ENCODE results near the gene SHC3.

SHC3 gene

DNA sequence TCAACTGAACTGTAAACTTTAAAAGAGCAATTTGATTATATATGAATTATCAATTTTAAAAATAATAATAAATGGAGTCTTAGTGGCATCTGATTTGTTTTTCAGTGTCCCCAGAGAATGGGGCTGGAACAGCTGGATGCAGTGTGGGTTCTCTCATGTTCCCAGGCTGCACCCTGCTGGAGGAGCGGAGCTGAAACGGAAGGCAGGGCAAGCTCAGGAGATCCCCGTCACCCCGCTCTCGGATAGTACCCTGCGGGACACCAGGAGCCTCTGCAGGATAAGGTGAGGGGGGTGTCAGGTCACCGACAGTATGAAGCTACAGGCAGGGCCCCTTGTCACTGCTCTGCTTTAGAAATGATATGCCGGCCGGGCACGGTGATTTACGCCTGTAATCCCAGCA, 130.0 kb downstream of the SHC3 start:
- no peak for DNase-seq

DNA sequence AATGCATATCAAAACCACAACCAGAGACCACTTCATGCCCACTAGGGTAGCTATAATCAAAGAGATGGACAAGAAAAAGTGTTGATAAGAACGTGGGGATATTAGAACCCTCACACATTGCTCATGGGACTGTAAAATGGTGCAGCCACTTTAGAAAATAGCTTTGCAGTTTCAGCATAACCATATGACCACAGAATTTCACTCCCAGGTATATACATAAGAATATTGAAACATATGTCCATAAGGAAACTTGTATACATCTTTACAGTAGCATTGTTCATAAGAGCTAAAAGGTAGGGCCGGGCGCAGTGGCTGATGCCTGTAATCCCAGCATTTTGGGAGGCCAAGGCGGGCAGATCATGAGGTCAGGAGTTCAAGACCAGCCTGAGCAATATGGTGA, 131.0 kb downstream of the SHC3 start:
- DNase-seq: no peak

DNA sequence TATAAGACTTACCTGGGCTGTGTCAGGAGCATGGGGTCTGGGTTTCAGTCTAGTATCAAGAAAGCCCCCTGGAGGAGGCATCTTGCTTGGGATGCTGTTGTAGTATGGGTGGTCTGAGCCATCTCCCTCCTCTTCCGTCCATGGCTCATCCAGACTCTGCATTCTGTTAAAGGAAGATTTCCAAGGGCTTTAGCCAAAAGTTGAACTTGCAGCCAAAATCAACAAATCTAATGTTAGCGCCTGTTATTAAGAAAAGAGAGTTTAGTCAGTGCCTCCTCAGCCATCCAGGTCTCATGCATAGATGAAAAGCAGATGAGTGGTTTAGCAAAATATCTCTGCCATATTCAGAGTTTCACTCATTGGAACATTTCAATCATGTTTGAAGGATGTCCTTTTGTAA, 131.8 kb downstream of the SHC3 start:
- no peak for DNase-seq

DNA sequence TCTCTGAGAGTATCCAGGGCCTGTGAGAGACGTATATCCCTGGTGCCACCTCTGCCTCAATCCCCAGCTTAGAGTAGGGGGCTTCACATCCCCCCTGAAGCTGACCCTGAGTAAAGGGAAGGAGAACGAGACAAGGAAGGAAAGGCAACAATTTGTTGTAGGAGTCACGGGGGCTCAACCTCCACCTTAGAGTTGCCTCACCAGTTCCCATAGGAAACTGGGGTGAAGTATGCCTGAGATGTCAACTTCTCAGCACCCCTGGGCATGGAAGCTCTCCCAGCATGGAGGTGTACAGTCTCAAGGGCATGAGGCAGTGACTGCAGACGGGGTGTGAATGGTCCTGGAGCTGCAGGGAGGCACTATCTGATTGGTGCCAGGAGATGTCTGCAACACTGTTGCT, 133.7 kb downstream of the SHC3 start:
- no peak for DNase-seq

DNA sequence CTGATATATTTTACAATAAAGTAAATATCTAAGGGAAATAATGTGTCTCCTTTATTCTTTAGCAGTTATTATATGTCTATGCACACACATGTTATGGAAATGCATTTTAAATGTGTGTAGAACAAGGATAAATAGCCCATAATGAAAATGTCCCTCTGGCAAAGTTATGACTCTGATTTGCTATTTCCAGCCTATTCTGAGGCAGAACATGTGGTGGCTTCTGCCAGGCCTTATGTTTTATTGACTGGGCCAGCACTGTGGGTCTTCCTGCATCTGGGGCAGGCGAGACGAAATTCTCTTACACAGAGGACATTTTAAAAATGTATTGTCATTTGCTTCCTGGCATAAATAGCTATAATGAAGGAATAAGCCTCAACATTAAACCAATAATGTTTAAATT, 134.5 kb downstream of the SHC3 start:
- no peak for DNase-seq

DNA sequence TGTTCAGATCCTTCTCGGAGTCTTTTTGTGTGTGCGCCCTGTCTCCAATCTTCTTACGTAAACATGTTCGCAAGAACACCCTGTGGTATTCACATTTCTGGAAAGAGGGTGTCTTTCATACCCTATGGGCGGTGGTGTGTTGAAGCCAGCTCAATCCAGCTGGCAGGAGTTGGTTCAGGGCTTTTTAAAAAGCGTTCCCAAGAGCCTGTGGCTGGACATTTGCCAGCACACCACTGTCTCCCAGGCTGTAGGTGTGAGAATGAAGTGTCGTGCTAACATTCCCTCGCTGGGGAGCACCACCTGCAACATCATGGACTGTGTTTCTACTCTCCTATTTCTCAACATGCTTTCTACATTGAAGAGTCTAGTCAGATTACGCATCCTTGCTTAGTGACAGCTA, 135.6 kb downstream of the SHC3 start:
- no peak for DNase-seq

DNA sequence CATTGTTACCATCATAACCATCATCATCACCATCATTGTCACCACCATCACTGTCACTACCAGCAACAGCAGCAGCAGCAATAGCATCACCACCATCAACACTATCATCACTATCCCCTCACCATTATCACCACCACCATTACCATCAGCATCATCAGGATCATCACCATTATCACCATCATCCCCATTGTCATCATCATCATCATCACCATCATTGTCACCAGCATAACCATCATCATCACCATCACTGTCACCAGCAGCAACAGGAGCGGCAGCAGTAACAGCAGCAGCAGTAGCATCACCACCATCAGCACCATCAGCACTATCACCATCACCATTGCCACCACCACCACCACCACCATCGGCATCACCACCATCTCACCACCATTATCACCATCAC, 139.0 kb downstream of the SHC3 start:
- no peak for DNase-seq

DNA sequence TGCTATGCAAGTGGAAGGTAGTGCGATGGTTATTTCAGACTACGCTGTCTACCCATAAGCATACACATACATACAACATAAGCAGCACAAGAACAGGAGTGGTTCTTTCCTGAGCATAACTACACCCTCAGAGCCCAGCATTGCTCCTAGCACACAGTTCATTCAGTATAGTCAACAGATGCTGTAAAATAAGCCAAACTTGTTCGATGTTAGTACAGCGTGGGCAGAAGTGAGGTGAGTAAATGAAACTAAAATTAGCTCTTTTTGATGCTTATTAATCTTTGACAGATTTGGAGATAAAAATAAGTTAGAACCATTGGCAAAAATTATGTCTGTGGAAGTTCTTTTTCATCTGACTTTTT, 139.5 kb downstream of the SHC3 start:
- DNase-seq: no peak

DNA sequence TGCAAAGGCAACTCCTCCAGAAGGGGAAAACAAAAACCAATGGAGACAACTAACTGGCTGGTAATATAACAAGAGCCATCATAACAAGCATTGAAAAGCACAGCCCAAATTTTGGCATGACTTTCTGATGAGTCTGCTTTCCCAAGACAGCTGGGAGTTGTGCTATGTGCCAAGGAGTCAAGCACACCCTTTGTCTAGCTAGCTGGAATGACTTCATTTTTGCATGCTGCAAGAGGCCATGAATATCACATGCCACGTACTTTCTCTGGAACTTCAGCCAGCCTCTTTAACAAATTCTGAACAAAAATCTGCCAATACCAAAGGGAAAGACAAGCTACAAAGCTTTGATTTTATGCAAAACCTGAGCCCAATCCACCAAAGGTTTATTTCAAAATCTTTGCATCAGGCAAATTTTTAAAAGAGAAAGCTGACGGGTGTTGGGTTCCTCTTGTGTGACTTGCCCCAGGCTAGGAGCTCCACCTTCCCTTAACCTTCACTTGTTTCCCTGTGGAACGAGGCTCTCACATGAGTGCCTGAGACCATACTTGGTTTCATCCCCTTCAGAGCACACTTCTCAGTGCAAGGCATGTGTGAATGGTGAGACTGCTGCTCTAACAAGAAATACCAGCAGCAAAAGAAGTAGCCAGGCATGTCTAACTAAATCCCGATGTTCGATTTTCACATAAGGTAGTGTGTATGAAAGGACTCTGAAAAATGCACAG, 140.1 kb downstream of the SHC3 start:
- DNase-seq: no peak

DNA sequence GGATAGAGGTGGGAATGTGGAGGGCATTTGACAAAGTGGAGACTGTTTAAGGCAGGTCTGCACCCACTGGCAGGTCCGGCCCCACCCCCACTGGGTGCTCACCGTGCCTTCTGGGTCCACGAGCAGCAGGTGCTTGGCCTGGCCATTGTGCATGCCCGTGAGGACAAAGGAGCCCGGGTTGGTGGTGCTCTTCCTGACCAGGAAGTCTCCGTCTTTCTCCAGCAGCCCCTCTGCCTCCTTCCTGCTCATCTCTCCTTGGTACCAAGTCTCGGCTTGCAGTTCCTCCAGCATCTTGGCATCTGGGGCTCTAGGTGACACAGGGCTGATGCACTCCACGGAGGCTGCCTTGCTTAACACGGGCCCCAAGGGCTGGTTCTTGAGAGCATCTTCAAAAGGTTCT, 140.7 kb downstream of the SHC3 start:
- no peak for DNase-seq

DNA sequence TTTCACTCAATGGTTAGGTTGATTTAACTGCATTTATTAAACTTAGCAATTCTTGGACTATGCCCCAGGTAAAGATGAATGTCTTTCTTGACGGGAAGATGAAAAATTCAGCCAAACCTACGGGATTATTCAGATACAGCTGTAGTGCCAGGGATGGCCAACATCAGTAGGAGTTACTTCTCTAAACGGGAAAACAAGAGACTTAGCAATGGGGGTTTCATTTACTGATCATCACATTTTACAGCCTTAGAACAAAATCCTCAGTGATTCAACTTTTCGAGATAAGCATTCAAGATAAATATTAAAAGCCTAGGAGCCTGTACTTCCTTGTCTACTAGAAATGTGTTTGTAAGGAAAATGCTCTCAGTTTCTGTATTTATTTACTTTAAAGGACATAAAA, 141.3 kb downstream of the SHC3 start:
- DNase-seq: no peak

DNA sequence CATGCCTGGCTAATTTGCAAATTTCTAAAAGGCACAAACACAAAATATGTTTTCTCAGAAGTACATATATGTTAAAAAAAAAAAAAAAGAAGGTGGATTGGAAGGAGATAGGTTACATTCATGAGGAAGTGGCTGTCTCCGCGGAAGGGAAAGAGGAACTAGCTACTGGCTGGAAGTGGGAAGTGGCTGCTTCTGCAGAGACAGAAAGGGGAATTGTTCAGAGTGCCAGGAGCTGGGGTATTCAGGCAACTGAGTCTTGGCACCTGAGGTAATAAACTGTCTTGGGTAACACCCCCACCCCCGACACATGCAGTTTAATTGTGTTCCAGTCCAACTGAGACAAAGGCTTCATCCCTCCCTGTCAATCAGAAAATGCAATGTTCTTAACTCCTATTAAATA, 141.7 kb downstream of the SHC3 start:
- DNase-seq: no peak

DNA sequence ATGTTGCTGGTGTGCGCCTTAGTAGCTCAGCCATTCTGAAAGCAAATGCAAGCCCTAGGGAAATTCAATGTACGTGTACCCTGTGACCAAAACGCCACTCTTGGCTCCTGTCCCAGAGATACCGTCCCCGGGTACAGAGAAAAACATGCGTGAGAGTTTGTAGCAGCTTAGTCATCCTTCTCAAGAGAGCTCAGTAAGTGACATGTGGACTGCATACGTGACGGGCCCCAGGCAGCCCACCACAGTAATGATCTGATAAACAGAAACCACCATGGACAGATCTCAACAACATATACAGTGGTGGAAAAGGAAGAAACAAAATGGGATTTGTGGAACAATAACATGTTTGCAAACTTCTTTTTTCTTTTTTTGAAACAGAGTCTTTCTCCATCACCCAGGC, 142.2 kb downstream of the SHC3 start:
- DNase-seq: no peak

DNA sequence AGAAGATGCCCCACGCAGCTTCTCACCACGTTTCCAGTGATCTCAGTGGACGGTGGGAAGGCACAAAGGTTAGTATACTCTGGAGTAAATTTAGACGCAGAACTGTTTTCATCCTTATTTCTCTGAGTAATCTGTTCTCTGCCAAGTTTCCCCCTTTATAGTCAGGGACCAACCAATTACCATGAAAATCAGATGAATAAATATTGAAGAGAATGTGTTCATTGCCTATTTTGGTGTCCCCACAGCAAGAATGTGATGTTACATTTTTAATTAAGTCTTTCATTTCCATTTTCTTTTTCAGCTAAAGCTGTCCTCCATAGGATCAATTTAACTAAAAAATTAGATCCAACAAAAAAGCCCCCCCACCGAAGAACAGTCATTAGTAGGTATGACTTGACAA, 146.0 kb downstream of the SHC3 start:
- no peak for DNase-seq

DNA sequence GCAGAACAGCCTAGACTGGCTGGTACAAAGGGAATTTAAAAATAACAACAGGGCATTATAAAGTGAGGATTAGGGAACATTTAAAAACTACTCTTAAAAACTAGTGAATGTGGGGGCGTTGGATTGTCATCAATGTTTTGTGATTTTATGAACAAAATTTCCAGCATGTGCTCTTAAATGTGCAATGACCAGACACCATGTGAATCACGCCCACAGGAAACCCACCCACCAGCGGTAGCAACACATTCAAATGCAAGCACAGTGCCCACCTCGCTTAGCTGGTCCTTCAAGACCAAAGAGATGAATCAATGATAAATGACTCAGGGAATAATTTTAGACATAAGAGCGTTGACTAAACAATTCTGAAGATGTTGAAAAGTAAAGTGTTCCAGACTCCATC, 146.4 kb downstream of the SHC3 start:
- no peak for DNase-seq

DNA sequence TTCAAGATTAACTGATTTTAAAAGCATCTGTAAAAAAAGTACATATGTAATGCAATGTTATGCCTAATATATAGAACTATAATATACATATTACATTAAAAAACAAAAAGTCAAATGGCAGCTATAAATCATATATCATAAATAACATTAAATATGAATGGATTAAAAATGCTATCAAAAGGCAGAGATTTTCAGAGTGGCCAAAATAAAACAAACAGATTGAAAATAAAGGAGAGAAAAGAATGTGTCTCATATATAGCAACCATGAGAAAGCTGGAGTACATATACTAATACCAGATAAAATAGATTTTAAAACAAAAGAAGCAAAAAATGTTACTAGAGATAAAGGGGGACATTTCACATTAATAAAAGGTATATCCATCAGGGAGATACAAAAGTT, 148.8 kb downstream of the SHC3 start:
- no peak for DNase-seq

DNA sequence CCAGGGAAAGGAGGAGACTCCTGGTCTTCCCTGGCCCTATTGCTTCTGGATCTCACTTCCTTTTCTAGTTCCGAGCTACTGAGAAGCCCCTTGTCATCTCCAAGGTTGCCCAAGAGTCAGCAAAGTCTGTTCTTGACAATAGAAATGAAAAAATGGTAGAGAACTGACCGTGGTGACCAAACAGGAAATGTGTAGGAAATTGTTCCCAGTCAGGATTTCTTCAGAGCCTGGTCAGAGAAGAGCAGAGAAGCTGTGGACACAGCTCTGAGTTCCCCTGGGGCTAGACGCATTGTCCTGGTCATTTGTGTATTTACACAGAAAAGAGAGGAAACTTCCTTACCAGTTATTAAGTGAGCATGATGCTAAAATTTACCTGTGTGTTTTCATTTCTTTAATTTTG, 151.7 kb downstream of the SHC3 start:
- no peak for DNase-seq

DNA sequence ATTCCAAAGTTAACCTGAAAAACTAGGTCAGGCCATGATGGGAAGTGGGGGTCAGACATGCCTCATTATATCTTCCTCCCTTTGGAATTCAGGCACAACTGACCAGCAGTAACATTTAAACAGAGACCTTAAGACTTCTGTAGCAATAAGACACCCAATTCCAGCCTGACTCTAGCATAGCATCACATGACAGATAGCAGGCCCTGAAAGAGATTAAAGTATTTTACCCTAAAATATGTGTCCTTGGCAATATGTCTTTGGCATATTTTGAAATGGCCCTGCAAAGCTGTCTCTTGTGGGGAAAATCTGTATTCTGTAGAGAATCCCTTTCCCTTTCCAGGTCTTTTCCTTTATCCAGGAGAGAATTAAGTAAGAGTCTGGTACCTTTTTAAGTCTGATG, 153.1 kb downstream of the SHC3 start:
- no peak for DNase-seq

DNA sequence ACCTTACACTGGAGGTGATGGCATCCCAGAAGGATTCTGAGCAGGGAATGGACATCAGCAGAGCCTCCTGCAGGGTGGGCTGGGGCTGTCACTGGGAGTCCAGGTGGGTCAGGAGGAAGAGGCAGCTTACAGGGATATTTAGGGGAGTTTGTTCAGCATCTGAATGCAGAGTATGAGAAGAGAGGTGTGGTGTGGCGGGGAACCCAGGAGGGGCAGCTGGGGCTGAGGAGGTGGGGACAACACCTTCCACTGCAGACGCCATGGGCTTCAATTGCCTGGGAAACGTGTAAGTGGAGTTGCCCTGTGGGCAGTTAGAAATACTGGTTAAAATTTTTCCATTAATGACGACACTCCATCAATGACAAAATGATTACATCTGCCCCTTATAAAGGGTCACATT, 153.9 kb downstream of the SHC3 start:
- DNase-seq: no peak

DNA sequence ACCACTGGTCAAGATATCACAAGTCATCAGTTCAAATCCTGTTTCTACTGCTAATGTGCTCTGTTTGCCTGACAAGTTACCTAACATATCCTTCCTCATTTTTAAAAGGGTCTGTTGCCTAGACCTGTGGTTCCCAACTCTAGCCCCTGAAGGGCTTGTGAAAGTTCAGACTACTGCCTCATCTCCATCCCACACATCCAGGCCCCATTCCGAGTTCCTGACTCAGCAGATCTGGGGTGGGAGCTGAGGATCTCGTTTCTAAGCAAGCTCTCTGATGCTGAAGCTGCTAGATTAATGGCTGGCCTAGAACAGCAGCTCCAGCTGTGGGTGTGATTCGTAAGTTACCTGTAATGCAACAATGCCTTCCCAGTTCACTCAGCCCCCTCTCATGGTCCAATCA, 154.9 kb downstream of the SHC3 start:
- DNase-seq: no peak

DNA sequence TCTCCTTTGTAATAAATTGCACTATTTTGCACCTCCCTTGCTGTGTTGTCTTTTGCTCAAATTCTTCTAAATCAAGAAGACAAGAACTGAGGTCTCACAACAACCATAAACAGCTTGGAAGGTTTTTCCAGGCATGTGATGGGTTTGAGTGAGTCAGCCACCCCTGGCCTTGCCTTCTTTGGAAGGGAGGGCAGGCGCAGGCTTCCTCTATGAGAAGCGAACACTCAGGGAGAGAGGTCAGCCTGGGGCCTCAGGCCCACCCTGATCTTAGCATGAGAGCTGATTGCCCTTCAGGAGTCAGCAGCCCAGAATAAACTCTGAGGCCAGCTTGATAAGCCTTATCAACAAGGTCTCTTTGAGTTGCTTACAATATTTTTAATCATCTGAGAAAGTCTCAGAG, 155.7 kb downstream of the SHC3 start:
- no peak for DNase-seq

DNA sequence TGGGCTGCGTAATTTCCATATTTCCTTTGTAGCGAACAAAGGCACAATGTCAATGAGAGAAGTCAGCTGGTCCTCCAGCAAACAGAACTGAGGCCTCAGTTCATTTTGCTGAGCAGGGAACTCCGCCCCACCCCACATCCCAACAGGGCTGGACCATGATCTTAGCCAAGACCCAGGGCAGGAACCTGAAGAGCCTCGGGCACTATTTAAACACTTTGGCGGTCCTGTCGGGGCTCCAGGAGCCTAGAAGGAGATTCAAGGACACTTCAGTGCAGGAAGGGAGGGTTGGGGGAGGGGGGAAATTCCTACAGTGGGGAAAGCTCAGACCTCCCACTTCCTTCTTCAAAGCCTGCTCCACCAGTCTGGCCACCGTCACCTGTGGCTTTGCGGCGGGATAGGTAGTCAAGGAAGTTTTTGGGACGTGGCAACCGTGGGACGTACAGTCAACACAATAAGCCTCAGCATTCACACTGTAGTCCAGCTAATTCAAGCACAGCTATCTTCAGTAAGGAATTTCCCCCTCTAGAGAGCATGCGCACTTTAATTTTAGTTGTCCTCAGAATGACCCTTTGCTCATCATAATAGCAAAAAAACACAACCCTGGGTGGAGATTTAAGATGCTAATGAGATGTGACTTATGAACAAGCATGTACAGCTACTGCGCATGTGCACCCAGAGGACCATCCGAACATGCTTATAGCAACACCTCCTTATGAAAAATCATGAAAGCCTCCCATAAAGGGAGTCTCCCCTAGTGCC, 156.4 kb downstream of the SHC3 start:
- DNase-seq: no peak

DNA sequence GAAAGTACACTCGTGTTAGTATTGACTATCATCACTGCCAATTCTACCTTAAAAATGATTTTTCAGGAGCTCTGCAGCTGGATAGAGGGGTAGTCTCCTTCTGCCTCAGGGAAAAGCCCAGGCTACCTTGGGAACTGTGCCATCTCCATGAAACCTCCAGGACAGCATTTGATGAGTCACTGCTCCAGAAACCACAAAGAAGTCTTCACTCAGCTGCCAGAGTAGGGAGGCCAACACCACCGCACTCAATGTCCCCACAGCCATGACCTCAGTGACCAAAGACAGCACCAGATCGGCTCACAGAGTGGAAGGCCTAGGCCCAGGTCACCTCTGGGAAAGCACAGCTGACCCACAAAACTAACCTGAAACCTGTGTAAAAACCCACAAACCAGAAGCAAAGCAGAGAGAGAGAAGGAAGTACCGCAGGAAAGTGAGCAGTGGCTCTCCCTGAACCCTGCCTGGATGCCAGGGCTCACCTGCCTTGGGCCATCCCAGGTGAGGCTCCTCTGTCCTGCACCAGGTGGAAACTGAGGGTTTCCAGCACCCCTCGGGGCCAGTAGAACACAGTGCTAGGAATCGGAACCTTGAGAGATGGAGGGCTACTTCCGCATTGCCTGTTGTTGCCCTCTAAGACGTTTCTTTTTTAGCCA, 157.3 kb downstream of the SHC3 start:
- DNase-seq: no peak

DNA sequence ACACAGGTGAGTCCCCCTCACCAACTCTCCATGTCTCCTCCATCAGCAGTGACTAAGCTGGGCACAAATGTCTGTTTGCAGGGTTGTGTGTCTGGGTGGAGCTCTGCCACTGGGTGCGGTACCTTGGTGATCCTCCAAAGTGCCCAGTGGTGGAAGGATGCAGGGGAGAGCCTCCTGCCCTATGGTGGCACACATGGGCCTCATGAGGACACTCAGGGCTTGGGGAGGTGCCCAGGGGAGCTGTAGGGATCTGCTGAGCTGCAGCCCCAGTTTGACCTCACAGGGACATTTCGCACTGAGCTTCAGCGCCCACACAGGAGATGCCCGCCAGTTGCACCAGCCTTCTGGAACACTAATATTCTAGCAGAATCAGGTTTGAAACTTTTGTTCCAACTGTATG, 157.9 kb downstream of the SHC3 start:
- DNase-seq: no peak

DNA sequence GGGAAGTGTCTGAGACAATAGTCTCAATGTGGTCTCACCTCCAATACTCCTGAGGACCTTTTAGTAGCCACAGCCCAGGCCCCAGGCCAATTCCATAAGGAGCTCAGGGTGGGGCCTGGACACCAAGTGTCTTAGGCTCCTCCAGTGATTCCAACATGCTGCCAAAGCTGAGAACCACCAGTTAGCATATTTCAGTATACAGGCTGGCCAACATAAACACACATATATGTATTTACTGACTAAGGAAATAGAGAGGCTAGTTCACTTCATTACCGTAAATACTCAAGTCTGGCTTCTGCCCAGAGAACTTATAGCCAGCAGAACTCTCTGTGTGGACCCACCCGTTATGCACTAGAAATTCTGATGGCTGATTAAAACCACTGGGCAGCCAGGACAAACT, 163.3 kb downstream of the SHC3 start:
- DNase-seq: no peak
